Endothelial cell of umbilical vein (primary cell): ENCODE data around the gene IL32. TPM values are rescaled to one million over a fixed set of nuclear protein-coding genes. Genes with fewer than 3 reads are reported as not detected.
A peak's percentile ranks its signal among the peaks of the same experiment; 100 is the strongest.

Source experiments
- BruUV-seq: library from RNA; stranded (reverse); fragments of 400-500 nt; replicated peaks from 2 replicates; lab custom pipeline; 2021; lab: Mats Ljungman, UMichigan
- CTCF ChIA-PET: fragments of 300-600, 350-600 bp; sonication (Branson Sonifier 250); formaldehyde crosslinking; loops from one replicate; lab custom pipeline; 2021; ENCODE audit warnings: antibody characterized with exemption, inconsistent platforms; lab: Charles Lee
- POLR2A ChIA-PET: fragments of 300-600, 350-600 bp; sonication (Branson Sonifier 250); formaldehyde crosslinking; loops from one replicate; lab custom pipeline; 2021; ENCODE audit warnings: antibody characterized with exemption, inconsistent platforms; lab: Charles Lee
- DNase-seq: peaks from one replicate; pipeline ENCODE4 v3.0.0-alpha.2; 2011; ENCODE audit warnings: low read depth, low spot score
- FAIRE-seq: peaks from 2 replicates; lab custom pipeline; 2011; peaks lifted over from hg19 to GRCh38; lab: Jason Lieb, UNC
- H2AFZ ChIP-seq: 2 replicates; pipeline ENCODE4 v1.6.0; 2012; ENCODE audit warnings: low read depth, low read length, control low read depth, inconsistent platforms
- H3K27ac ChIP-seq: 2 replicates; pipeline ENCODE4 v1.5.1; 2011; ENCODE audit warnings: low read depth, mild to moderate bottlenecking, control low read depth, low read length, moderate library complexity; ENCODE audit not compliant: insufficient read depth
- H3K27me3 ChIP-seq, 2 experiments: 2 replicates each; pipeline versions ENCODE4 v1.6.0 to v1.6.1; 2011; ENCODE audit warnings: low read length in 2 of 2, mixed read lengths in 1 of 2; ENCODE audit not compliant: control insufficient read depth in 2 of 2, insufficient read depth in 2 of 2
- H3K36me3 ChIP-seq, 2 experiments: 2 replicates in 1 of 2; 3 replicates in 1 of 2; pipeline ENCODE4 v1.5.1; 2011; ENCODE audit warnings: low read length in 2 of 2, mild to moderate bottlenecking in 1 of 2, moderate library complexity in 1 of 2; ENCODE audit not compliant: control insufficient read depth in 2 of 2, insufficient read depth in 2 of 2; ENCODE audit errors: extremely low read depth in 1 of 2
- H3K4me1 ChIP-seq: 3 replicates; pipeline ENCODE4 v1.5.1; 2011; ENCODE audit warnings: mild to moderate bottlenecking, low read length; ENCODE audit not compliant: control insufficient read depth, insufficient read depth; ENCODE audit errors: extremely low read depth
- H3K4me2 ChIP-seq: 2 replicates; pipeline ENCODE4 v1.6.1; 2011; ENCODE audit warnings: low read length, control low read depth, mixed read lengths; ENCODE audit not compliant: insufficient read depth
- H3K4me3 ChIP-seq, 3 experiments: fragments of 200-600 bp in 1 of 3; sonication (generic), shearing (Covaris generic) in 1 of 3; replicated peaks in 1 of 3; 2 replicates each; pipeline ENCODE4 v1.5.1; 2011 to 2016; ENCODE audit warnings: control low read depth in 3 of 3, low read length in 3 of 3, mild to moderate bottlenecking in 2 of 3, inconsistent platforms in 1 of 3, low read depth in 1 of 3, moderate library complexity in 1 of 3; ENCODE audit not compliant: insufficient read depth in 1 of 3
- H3K79me2 ChIP-seq: 2 replicates; pipeline ENCODE4 v1.6.0; 2012; ENCODE audit warnings: low read length, inconsistent platforms; ENCODE audit not compliant: control insufficient read depth, insufficient read depth
- H3K9ac ChIP-seq: replicated peaks from 2 replicates; pipeline ENCODE3; 2011; ENCODE audit warnings: low read length, control low read depth; ENCODE audit not compliant: insufficient read depth; ENCODE audit errors: extremely low read depth
- H3K9me1 ChIP-seq: replicated peaks from 3 replicates; pipeline ENCODE4 v1.6.0; 2011; ENCODE audit warnings: mild to moderate bottlenecking, low read length; ENCODE audit not compliant: control insufficient read depth, insufficient read depth; ENCODE audit errors: extremely low read depth
- H3K9me3 ChIP-seq: replicated peaks from 2 replicates; pipeline ENCODE4 v1.5.1; 2012; ENCODE audit warnings: low read length, inconsistent platforms; ENCODE audit not compliant: control insufficient read depth, insufficient read depth
- H4K20me1 ChIP-seq: replicated peaks from 2 replicates; pipeline ENCODE3; 2011; ENCODE audit warnings: mild to moderate bottlenecking, low read length; ENCODE audit not compliant: control insufficient read depth, insufficient read depth; ENCODE audit errors: extremely low read depth
- CTCF ChIP-seq, 2 donors: IDR thresholded peaks; 1 replicate in 1 of 2; 2 replicates in 1 of 2; pipeline ENCODE4 v1.5.1; 2011; ENCODE audit warnings: low read length in 2 of 2, mild to moderate bottlenecking in 2 of 2, moderate library complexity in 2 of 2, control low read depth in 1 of 2, inconsistent platforms in 1 of 2, low read depth in 1 of 2; ENCODE audit not compliant: insufficient read depth in 1 of 2; ENCODE audit errors: extremely low read depth in 1 of 2
- MAX ChIP-seq: IDR thresholded peaks from 2 replicates; pipeline ENCODE4 v1.6.1; 2011; ENCODE audit not compliant: insufficient read depth, insufficient read length
- POLR2AphosphoS5 ChIP-seq: IDR thresholded peaks from 2 replicates; pipeline ENCODE4 v1.6.1; 2012; ENCODE audit warnings: low read depth, mild to moderate bottlenecking, control low read depth, low read length, moderate library complexity; ENCODE audit not compliant: insufficient read depth
- dilution Hi-C: fragments of 300-500 bp; cut with MboI; formaldehyde crosslinking; loops from one replicate; pipeline ENCODE4 v1.15.0; 2019; ENCODE audit warnings: low sequenced_read_pairs; ENCODE audit not compliant: extremely low pct_ligation_motif_present
- intact Hi-C: fragments of 100-400 bp; cut with micrococcal nuclease; formaldehyde crosslinking; loops from one replicate; pipeline ENCODE4 v1.10.0; 2022
- polyA plus RNA-seq, 4 experiments: library from polyadenylated mRNA; depleted of rRNA in 3 of 4; stranded (reverse) in 3 of 4; unstranded in 1 of 4; fragments of >200 nt; gene quantifications; 2 replicates each; pipeline versions ENCODE4 v1.2.1 to v1.2.3, GENCODE V29; 2011 to 2012; ENCODE audit warnings: missing spikeins in 1 of 4
- total RNA-seq: library from RNA; stranded (reverse); gene quantifications from 2 replicates; pipeline ENCODE4 v1.2.3, GENCODE V29; 2021

The IL32 gene
- total and polyA plus RNA-seq, 2 donors (not counting 3 experiments of a cell fraction or from before 2014, with no cell fraction given) = 55.7 to 336 TPM

- no TSS peak for BruUV-seq
These were observed 48.5 kb downstream of the IL32 start for GRCh38 chr16:3113765-3114479.

More at GRCh38 chr16:3113765-3114479, 48.5 kb downstream of the IL32 start:
- Histone ChIP-seq H4K20me1 (no peaks in the 10 kb centered on the region), H3K36me3 (peaks cover 0 to 13% of the 10 kb centered on the region in 2 experiments), H3K9ac (peak overlapping the region; percentile 54), H3K4me2 (peak overlapping the region; percentile 75), H2AFZ (no peak overlapping the region), H3K79me2 (peaks cover 13% of the 10 kb centered on the region), H3K4me1 (peaks cover 18% of the 10 kb centered on the region), H3K4me3 (peak overlapping the region in 2 of 3 experiments; percentile 44 to 78), H3K27me3 (no peaks in the 10 kb centered on the region), H3K9me1 (no peaks in the 10 kb centered on the region), H3K9me3 (no peaks in the 10 kb centered on the region), H3K27ac (no peak overlapping the region)
- peak; percentile 82 for FAIRE-seq
- DNase-seq = no peak
- POLR2A ChIA-PET = interaction anchor here (0.5 kb wide), 1 partner anchor 16 kb away, joined by 6 read pairs; no protein-coding TSS in a partner anchor
- CTCF ChIA-PET = interaction anchor here (0.6 to 3.9 kb wide), 19 partner anchors 9 to 111 kb away, joined by 3 to 38 read pairs (median 7); partner anchors contain the start of genes ZNF213 and ZSCAN10
- dilution Hi-C loops = no loop called here
- TF ChIP-seq MAX = no peak
- peak in 1 of 2 donors; percentile 17 for TF ChIP-seq CTCF (IDR thresholded peaks at IDR 0.05; ENCODE audit: extremely low read depth in 1 of 2, insufficient read depth in 1 of 2, low read depth in 1 of 2, low read length in 2 of 2)
- no peak for TF ChIP-seq POLR2AphosphoS5
- intact Hi-C loops = loop anchor here (1.0 kb wide), 1 partner anchor 55 kb away; no protein-coding TSS in a partner anchor
